Activated CD8-positive, alpha-beta memory T cell treated with anti-CD3 and anti-CD28 coated beads, Interleukin-2, amount 50 U/mL, for 4 hours (primary cell): ENCODE measurements around the gene SH3PXD2A.
"Not testable (repeated sequence)": the region's sequence is repeated elsewhere in the genome, so short reads cannot be mapped to it uniquely, and the experiment has no call there.

Source experiments
- DNase-seq: peaks from one replicate; pipeline ENCODE4 v3.0.0-alpha.2; 2020

SH3PXD2A gene

GRCh38 chr10:103614306-103615158 lies 240.8 kb downstream of the SH3PXD2A start:
- no peak for DNase-seq

DNA sequence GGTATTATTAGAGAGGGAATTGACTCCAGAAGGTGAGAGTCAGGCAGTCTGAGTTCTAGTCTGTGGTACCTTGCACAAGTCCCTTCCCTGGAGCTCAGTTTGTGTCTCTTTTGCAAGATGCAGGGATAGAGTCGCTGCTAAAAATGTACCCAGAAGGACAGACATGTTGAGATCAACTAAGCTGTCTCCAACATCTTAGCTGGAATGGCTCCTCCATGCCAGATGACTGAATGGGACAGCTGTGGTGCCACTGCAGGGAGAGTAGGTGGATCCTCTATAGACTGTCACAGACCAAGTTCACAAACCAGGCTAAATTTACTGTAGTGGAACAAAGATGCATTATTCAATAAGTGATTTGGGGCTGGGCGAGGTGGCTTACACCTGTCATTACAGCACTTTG lies 241.8 kb downstream of the SH3PXD2A start:
- DNase-seq, result no peak

DNA sequence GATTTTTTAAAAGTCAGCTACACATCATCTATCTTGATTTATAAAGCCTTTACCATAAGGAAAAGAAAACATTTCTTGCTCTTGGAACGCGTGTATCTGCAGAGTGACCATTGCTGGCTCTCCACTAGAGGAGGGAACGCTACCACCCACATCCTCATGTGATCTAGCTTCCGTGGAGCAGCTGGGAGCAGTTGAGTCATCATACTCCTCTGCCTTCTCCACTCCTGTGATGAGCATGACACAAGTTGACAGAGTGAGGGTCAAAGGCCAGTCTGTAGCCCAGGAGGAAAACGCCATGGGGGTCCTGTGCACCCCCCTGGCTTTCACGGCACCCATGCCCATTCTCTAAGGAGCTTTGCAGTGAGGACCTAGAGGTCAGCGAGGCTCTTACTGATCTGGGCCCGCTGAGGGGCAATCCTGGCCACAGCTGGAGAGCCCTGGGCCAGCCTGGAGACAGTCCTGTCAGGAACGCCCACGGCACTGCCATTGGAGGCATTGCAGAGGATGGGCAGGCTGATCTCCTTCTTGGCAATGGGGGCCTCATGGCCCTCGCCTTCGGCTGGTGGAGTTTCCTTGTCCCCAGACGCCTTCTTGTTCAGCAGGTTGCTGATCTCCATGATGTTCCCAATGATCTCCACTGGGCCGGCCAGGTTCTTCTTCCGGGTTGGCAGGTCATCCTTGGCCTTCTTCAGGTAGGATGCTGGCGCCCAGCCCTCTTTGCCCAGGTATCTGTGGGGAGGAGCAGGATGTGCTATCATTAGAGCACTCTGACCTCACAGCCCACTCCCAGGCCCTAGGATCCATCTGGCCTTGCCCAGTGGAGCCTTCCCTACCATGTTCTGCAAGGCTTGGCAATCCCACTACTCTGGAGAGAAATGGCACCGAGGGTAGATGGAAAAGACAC lies 242.7 kb downstream of the SH3PXD2A start:
- no peak for DNase-seq

DNA sequence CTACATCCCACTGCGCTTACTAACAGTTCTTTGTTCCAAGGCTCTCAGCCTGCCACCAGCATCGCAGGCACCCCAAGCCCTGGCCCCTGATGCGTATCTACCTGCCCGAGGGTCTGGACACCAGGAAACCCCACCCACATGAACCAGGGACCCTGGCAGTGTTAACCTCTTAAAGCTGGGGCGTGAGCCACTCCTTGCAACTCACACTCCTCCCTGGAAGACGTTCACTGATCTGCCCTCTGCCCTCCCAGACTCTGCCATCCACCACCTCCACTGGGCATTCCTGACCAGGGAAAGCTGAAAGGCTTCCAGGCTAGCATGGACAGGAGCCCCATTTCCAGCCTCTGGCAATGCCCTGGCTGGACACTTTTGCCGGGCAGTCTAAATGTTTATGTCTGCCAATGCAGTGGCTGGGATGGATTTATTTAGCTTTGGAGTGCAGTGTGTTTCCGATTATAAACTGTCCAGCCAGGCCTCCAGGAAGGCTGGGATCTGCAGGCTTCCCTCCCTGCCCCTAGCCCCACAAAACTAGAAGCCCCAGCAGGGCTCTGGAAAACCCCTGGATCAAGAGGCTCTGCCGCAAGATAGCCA lies 244.4 kb downstream of the SH3PXD2A start:
- DNase-seq, result no peak

DNA sequence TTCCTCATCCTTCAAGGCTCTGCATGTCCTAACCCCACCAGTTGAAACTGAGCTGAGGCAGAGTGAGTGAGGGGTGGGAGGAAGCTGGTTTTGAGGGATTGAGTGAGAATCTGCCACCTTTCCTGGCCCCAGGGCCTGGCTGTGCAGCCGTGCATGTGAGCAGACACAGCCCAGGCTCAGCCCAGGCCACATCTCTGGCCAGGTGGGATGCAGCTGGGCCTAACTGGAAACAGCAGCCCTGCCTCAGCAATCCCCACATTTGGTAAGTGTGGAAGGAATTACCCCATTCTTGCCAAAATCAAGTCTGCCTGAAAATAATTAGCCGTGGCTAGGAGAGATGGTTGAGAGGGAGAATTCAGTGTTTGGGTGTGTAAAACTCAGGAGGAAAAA lies 245.3 kb downstream of the SH3PXD2A start:
- DNase-seq, result no peak

- DNase-seq, result no peak
Measured at GRCh38 chr10:103609231-103610082, 245.9 kb downstream of the SH3PXD2A start.

GRCh38 chr10:103608056-103608455 lies 247.3 kb downstream of the SH3PXD2A start:
- DNase-seq, result not testable (repeated sequence)

DNA sequence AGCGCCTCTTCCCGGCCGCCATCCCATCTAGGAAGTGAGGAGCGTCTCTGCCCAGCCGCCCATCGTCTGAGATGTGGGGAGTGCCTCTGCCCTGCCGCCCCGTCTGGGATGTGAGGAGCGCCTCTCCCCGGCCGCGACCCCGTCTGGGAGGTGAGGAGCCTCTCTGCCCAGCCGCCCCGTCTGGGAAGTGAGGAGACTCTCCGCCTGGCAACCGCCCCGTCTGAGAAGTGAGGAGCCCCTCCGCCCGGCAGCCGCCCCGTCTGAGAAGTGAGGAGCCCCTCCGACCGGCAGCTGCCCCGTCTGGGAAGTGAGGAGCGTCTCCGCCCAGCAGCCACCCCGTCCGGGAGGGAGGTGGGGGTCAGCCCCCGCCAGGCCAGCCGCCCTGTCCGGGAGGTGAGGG lies 248.3 kb downstream of the SH3PXD2A start:
- DNase-seq, result not testable (repeated sequence)

DNA sequence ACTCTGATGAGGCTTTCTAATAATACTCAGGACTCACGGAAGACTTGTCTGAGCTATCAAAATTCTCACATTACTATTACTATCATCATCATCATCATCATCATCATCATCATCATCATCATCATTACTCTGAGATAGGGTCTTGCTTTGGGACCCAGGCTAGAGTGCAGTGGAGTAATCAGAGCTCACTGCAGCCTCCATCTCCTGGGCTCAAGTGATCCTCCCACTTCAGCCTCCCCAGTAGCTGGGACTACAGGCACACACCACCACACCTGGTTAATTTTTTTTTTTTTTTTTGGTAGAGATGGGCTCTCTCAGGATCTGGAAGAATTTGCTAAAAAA lies 249.3 kb downstream of the SH3PXD2A start:
- not testable (repeated sequence) for DNase-seq

- no peak for DNase-seq
Measured at GRCh38 chr10:103605359-103606096, 249.8 kb downstream of the SH3PXD2A start.

DNA sequence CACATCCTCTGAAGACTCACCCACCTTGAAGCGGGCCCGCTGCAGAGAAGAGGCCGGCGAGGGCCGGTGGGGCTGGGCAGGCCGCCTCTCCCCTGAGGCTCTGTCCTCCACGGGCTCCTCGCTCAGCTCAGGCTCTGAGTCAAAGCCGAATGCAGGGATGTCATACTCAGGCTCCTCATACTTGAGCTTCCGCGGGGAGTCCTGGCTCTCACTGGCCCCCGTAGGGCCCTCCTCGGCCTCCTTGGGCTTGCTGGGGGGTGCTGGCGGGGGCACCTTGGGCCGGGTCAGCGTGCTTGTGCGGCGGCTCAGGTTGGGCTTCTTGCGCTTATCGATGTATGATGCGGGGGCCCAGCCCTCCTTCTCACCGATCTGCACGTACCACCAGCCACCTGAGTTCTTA lies 252.0 kb downstream of the SH3PXD2A start:
- DNase-seq, result no peak

- no peak for DNase-seq
Measured at GRCh38 chr10:103602852-103603155, 252.6 kb downstream of the SH3PXD2A start.

DNA sequence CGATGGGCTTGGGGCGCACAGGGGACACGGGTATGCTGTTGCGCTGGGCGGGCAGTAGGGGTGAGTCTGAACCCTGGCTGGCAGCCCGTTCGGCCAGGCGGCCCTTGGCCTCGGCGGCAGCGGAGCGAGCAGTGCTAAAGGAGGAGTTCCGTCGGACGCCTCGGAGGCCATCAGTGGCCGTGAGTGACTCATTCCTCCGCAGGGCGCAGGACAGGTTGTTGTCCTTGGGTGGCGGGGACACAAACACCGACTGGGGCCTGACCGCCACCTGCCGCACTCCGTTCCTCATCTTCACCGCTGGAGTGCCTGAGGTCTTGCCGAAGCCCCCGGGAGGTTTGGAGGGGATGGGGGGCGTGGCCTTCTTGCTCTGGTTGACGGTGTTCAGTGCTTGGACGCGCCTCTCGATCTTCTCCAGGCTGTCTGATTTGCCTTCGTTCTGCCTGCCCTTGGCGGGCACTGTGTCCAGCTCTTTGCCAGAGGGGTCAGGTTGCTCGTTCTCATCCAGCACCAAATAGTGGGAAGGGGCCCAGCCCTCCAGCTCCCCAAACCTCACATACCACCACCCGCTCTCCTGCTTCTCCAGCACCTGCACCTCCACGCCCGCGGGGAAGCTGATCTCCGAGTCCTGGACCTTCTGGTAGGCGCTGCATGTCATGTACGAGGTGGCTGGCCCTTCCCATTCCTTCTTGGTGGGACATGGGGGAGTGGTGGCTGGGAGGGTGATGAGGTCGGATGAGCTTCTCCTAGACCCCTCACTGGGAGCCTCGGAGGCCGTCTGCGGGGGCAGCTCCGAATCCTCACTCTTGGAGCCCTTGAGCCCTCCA lies 253.1 kb downstream of the SH3PXD2A start:
- no peak for DNase-seq

GRCh38 chr10:103600956-103601569 lies 254.3 kb downstream of the SH3PXD2A start:
- no peak for DNase-seq

DNA sequence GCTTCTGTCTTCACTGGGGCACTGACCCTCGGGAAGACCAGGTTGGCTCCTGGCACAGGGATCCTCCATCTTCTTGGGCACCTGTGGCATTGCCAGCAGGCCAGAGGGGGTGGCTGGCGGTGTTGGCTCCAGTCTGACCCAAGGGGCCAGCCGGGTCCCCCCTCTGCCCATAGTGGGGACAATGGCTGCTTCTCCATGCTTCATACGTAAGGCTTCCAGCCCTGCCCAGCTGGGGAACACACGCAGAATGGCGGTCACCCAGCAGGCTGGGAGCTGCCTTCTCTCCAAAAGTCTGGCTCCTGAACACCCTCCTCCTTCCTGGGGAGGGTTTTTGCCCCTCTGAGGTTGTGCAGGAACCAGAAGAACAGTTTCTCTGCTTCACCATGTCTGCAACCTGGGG lies 255.1 kb downstream of the SH3PXD2A start:
- no peak for DNase-seq

- no peak for DNase-seq
Measured at GRCh38 chr10:103599907-103600306, 255.5 kb downstream of the SH3PXD2A start.

DNA sequence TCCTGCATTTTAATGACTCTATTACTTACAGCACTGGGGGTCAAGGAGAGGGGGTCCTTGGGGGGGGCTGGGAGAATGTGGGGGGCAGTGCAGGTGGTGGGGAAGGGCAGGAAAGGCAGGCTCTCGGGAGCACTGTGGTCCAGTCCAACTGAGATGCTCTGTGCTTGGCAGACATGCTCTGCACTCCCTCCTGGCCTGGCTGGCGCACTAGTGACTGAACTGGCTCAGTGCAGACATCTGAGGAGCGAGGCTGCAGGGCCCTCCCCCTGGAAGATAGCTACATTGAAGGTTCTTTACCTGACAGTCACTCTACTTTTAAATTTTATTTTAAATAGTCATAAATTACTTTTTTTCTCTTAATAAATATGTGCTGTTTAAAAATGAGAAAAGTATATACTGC lies 256.2 kb downstream of the SH3PXD2A start:
- DNase-seq, result no peak

- DNase-seq, result no peak
Measured at GRCh38 chr10:103598654-103599115, 256.7 kb downstream of the SH3PXD2A start.

- no peak for DNase-seq
Measured at GRCh38 chr10:103597003-103597402, 258.4 kb downstream of the SH3PXD2A start.

DNA sequence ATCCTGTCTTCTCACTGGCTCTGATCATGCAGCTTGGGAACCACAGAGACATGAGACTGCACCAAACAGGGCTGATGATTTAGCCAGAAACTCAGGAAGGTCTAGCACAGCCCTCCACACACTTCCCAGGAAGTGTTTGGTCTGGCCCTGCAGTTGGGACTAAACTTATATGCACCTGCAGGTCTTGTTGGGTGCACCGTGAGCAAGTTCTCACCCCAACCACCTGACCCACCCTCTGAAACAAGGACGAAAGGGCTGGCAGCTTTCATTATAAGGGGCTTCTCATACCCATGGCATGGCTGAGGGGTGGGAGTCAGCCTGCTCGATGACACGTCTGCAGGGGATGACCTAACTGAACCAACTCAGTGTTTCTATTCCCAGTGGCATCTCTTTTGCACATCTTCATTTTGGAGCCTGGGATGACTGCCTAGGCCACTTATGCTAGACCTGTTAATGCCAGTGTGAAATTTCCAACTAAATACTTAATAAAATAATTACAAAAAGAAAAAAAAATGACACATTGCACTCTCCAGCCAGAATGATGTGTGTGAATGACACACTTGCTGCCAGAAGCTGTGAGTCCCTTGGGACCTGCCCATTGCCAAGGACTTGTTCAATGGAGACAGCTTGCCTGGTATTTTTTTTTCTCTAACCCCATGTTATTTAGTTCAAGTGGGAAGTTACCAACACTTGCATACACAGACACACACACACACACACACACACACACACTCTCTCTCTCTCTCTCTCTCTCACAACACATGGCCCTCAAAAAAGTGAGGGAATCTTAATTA lies 259.2 kb downstream of the SH3PXD2A start:
- DNase-seq, result no peak
